Muscle of leg (tissue), 11 donors: ENCODE measurements around the gene SH2D6. TPM values are rescaled to one million over a fixed set of nuclear protein-coding genes. Genes with fewer than 3 reads are reported as not detected.
"Not testable (repeated sequence)": the region's sequence is repeated elsewhere in the genome, so short reads cannot be mapped to it uniquely, and the experiment has no call there.

Experiments used
- DNase-seq: peaks from one replicate; pipeline ENCODE4 v3.0.0; 2013
- H3K27ac ChIP-seq: one replicate; pipeline ENCODE4 v1.5.1; 2013; ENCODE audit warnings: mild to moderate bottlenecking, low read length, control low read depth
- H3K27me3 ChIP-seq: one replicate; pipeline ENCODE4 v1.6.1; 2013; ENCODE audit warnings: low read length; ENCODE audit not compliant: control insufficient read depth, insufficient read depth
- H3K36me3 ChIP-seq: one replicate; pipeline ENCODE4 v1.6.1; 2013; ENCODE audit warnings: low read length; ENCODE audit not compliant: control insufficient read depth, insufficient read depth
- H3K4me1 ChIP-seq: one replicate; pipeline ENCODE4 v1.6.1; 2013; ENCODE audit warnings: low read length; ENCODE audit not compliant: control insufficient read depth, insufficient read depth
- H3K4me3 ChIP-seq: one replicate; pipeline ENCODE4 v1.5.1; 2013; ENCODE audit warnings: low read length, control low read depth
- H3K9me3 ChIP-seq: replicated peaks from 2 replicates; pipeline ENCODE4 v1.6.1; 2013; ENCODE audit warnings: low read depth, low read length; ENCODE audit not compliant: control insufficient read depth
- WGBS: methylation state at CpG from one replicate; pipeline ENCODE4 v1.1.5; 2013; ENCODE audit warnings: missing lambda C conversion rate; ENCODE audit not compliant: insufficient coverage; 5-methylcytosine and 5-hydroxymethylcytosine counted together
- polyA plus RNA-seq, 8 donors: library from polyadenylated mRNA; unstranded; fragments of 120-200 nt; gene quantifications; one replicate each; pipeline versions ENCODE4 v1.2.1 to v1.2.3, GENCODE V29; 2013; ENCODE audit warnings: inconsistent platforms in 1 of 8, low replicate concordance in 1 of 8; ENCODE audit not compliant: insufficient read length in 8 of 8, insufficient read depth in 1 of 8
- total RNA-seq: library from RNA; stranded (reverse); fragments of 120-200 nt; gene quantifications from one replicate; pipeline ENCODE4 v1.2.4, GENCODE V29; 2013

SH2D6 gene
- total and polyA plus RNA-seq, 9 donors: 0.13 to 1.4 (median 0.63) TPM

DNA sequence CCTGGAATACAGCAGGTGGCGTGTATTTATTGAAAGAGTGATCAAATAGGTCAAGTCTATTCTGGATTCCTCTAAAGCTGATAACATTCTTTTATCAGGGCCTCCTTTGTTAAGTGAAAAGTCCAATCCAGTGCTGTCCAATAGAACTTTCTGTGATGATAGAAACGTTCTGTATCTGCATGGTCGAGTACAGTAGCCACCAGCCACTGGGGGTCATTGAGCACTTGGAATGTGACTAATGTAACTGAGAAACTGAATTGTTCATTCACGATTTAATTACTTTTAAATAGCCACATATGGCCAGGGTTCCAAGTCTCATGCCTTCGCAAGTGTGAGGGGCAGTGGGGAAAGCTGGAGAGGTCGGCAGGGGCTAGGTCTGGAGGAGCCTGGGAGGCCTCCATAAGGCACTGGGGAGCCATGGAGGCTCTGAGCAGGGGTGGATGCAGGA lies 20.5 kb downstream of the SH2D6 start:
- no peaks in the 10 kb centered on the region for H3K36me3 ChIP-seq
- no peak for DNase-seq
- no peaks in the 10 kb centered on the region for H3K27me3 ChIP-seq
- H3K4me3 ChIP-seq: no peak overlapping the region
- H3K4me1 ChIP-seq: peaks cover 45% of the 10 kb centered on the region
- 84% methylated on average over 3 of the region's 6 CpGs for WGBS
- no peaks in the 10 kb centered on the region for H3K9me3 ChIP-seq
- H3K27ac ChIP-seq: no peak overlapping the region

DNA sequence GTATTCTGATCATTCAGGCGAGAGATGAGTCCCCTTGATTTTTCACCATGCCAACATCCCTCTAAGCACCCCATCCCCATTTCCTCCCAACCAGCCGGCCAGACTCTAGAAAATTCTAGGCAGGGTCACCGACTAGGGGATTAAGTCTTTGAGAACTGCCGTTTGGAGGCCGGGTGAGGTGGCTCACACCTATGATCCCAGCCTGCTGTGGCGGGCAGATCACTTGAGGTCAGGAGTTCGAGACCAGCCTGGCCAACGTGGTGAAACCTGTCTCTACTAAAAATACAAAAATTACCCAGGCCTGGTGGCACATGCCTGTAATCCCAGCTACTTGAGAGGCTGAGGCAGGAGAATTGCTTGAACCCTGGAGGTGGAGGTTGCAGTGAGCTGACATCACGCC lies 21.1 kb downstream of the SH2D6 start:
- not testable (repeated sequence) for H3K27me3 ChIP-seq, H3K27ac ChIP-seq, H3K4me3 ChIP-seq, DNase-seq, H3K36me3 ChIP-seq, H3K9me3 ChIP-seq
- peaks cover 43% of the 10 kb centered on the region for H3K4me1 ChIP-seq
- WGBS: 90% methylated on average over 6 of the region's 9 CpGs

DNA sequence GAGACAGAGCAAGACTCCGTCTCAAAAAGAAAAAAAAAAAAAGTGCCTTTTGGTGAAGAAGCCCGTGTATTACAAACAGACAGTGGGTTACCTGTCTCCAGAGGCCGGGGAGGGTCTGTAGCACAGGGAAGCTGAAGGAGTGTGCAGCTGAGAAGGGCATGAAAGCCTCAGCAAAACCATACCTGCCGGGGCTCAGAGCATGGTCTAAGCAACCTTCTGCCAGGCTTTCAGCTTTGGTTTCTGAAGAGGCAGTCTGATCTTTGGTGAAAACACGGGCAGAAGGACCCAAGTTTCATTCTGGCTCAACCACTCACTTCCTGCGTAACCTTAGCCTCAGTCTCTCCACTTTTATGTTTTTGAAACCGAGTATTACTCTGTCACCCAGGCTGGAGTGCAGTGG lies 21.5 kb downstream of the SH2D6 start:
- Histone ChIP-seq H3K27ac (no peak overlapping the region), H3K27me3 (no peaks in the 10 kb centered on the region), H3K4me3 (no peak overlapping the region), H3K9me3 (no peaks in the 10 kb centered on the region), H3K4me1 (peaks cover 43% of the 10 kb centered on the region), H3K36me3 (no peaks in the 10 kb centered on the region)
- WGBS: 81% methylated on average over 7 of the region's 7 CpGs
- DNase-seq: no peak

DNA sequence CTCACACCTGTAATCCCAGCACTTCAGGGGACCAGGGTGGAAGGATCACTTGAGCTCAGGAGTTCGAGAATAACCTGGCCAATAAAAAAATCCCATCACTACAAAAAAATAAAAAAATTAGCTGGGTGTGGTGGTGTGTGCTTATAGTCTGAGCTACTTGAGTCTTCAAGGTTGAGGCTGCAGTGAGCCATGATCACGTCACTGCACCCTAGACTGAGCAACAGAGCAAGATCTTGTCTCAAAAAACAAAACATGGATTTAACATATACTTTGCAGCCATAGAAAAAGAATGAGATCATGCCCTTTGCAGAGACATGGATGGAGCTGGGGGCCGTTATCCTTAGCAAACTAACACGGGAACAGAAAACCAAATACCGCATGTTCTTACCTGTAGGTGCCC lies 22.2 kb downstream of the SH2D6 start:
- 100% methylated on average over 3 of the region's 5 CpGs for WGBS

DNA sequence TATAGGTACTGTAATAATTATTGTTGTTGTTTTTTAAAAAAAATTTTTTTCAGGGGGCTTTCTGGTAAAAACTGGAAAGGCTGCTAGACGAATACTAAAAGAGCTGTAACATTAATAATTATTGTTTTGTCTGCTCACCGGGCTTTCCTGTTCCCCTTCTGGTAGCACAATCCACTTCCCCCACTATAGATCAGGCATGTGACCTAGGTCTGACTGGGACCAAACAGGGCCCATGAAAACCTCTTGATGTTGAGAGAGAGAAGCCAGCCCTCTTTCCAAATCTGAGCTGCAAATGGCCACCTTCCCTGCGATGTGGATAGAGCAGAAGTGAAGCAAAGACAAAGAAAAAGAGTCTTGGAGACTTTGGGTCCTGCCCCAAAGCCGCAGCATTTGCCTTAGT lies 23.4 kb downstream of the SH2D6 start:
- 89% methylated on average over 2 of the region's 4 CpGs for WGBS
- no peaks in the 10 kb centered on the region for H3K27me3 ChIP-seq
- DNase-seq: no peak
- H3K9me3 ChIP-seq: no peaks in the 10 kb centered on the region
- no peak overlapping the region for H3K27ac ChIP-seq
- no peak overlapping the region for H3K4me3 ChIP-seq
- no peaks in the 10 kb centered on the region for H3K36me3 ChIP-seq
- H3K4me1 ChIP-seq: peaks cover 43% of the 10 kb centered on the region

More for the DNA sequence above, 22.2 kb downstream of the SH2D6 start:
- no peak overlapping the region for H3K27ac ChIP-seq
- no peak overlapping the region for H3K4me3 ChIP-seq
- peaks cover 43% of the 10 kb centered on the region for H3K4me1 ChIP-seq
- H3K27me3 ChIP-seq: no peaks in the 10 kb centered on the region
- H3K36me3 ChIP-seq: no peaks in the 10 kb centered on the region
- no peaks in the 10 kb centered on the region for H3K9me3 ChIP-seq
- no peak for DNase-seq

DNA sequence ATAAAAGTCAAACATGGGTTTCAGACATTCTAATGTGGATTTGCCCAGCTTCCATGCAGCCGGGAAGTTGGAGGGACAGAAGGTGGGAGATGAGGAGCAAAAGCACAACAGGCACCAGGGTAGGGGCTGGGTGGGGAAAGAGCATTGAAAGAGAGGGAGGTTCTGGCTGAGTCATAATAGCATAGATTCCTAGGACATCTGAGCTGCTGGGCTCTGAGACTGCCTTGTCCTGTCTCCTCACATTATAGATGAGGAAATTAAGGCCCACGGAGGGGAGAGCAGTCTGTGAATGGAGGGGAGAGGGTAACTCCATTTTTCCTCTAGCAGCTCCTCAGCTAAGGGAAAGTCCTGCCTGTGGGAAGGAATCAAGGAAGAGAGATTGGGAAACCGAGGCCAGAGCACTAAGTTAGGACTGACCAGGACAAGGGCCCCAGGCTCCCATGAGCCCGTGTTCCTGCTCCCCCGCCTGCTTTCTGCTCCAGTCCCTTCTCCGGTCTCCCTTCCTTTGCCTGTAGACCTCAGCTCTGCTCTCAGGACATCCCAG lies 26.2 kb downstream of the SH2D6 start:
- Histone ChIP-seq H3K36me3 (no peaks in the 10 kb centered on the region), H3K27me3 (no peaks in the 10 kb centered on the region), H3K27ac (no peak overlapping the region), H3K4me3 (no peak overlapping the region), H3K9me3 (no peaks in the 10 kb centered on the region), H3K4me1 (peaks cover 31% of the 10 kb centered on the region)
- no peak for DNase-seq
- WGBS: 78% methylated on average over 5 of the region's 6 CpGs

DNA sequence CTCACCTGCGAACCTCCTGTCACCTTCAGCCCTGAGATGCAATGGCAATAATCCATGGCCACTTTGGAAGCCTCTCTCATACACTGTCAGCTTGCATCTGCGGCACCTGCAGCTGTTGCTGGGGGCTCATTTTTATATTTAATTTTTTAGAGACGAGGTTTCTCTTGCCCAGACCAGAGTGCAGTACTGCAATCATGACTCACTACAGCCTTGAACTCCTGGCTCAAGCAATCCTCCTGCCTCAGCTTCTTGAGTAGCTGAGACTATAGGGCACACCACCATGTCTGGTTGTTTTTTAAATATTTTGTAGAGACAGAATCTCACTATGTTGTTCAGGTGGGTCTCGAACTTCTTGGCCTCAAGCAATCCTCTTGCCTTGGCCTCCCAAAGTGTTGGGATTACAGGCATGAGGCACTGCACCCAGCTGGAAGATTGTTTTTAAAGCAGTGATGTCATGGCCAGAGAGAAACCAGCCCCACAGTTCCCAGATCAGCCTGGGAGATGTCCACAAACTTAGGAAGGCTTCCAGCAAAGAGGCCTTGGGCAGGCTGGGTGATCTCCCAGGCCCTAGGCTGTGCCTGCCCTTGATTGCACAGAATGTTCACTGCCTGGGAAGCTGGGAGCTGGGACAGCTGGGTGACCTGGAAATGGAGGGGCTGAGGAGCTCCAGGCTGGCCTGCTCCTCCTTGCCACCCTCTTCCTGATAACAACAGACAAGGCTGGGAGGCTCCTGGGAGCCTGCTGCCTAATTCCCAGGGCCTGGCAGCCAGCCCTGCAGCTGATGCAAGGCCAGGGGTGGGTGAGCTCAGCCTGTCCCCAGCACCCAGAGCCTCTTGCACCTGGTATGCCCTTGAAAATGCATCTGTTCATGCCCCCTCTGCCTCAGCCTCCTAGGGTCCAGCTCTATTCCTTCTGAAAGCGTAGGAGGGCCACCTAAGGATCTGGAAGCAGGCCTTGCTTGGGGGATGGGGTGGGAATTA lies 27.1 kb downstream of the SH2D6 start:
- Histone ChIP-seq H3K4me1 (peaks cover 31% of the 10 kb centered on the region), H3K36me3 (no peaks in the 10 kb centered on the region), H3K27ac (peak overlapping the region; percentile 62), H3K4me3 (no peak overlapping the region), H3K9me3 (no peaks in the 10 kb centered on the region), H3K27me3 (no peaks in the 10 kb centered on the region)
- 100% methylated on average over 1 of the region's 5 CpGs for WGBS
- no peak for DNase-seq

DNA sequence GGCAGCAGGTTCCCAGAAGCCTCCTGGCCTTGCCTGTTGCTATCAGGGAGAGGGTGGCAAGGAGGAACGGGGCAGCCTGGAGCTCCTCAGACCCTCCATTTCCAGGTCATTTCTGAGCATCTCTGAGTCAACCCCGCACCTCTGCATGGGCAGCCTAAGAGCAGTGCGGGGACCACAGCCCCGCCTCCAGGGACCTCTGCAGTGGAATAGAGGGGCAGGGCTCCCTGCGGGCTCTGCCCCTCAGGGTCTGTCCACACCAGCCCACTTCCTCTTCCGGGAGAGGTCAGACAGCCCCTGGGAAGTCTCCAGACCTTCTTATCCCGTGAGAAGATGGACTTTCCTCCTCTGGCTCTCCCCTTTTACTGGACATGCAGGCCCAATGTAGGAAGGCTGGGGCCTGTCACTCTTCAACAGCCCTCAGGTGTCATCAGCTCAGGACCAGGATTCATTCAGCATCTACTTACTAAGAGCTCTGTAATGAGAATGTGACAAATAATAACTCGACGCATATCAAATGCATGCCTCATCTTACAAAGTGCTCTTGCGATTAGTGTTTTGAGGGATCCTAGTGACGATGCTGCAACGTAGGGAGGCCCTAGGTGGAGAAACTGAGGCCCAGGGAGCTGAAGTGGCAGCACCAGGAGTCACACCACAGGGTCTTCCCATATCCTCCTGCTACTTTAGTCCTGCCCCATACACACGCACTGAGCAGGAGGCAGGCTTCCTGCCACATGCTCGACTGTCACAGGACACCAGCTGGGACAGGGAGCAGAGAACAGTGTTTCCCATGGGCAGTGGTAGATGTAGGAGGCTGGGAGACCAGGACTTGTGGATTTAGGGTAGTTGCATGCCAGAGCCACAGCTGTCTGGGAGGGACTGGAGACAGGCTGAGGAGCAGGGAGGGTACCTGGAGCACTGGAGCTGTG lies 28.0 kb downstream of the SH2D6 start:
- H3K36me3 ChIP-seq: no peaks in the 10 kb centered on the region
- peaks cover 31% of the 10 kb centered on the region for H3K4me1 ChIP-seq
- 62% methylated on average over 6 of the region's 14 CpGs for WGBS
- peak; percentile 50 for DNase-seq
- no peak overlapping the region for H3K4me3 ChIP-seq
- no peaks in the 10 kb centered on the region for H3K9me3 ChIP-seq
- peak overlapping the region; percentile 65 for H3K27ac ChIP-seq
- H3K27me3 ChIP-seq: no peaks in the 10 kb centered on the region

DNA sequence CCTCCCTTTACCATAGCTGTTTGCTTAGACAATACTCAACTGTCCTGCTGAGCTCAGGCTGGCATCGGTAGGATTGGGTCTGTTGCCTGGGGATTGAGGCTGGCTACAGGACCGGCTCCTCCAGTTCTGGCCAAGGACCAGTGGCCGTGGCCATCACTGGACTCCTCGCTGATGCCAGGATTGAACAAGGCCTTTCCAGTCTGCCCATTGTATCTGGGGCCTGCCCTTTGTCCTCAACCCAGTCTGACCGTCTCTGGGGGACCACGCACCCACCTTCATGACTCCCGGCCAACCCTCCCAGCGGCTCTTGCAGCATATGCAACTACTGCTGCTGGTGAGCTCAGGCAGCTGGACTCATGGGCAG lies 28.7 kb downstream of the SH2D6 start:
- Histone ChIP-seq H3K36me3 (no peaks in the 10 kb centered on the region), H3K4me1 (peaks cover 31% of the 10 kb centered on the region), H3K27me3 (no peaks in the 10 kb centered on the region), H3K9me3 (no peaks in the 10 kb centered on the region), H3K4me3 (no peak overlapping the region), H3K27ac (no peak overlapping the region)
- DNase-seq: no peak
- WGBS: 76% methylated on average over 8 of the region's 8 CpGs
